Nephron (organoid): ENCODE measurements around the gene BIRC5.

Experiments
- H3K27ac Mint-ChIP-seq, 3 experiments: 2 replicates each; pipeline ENCODE4 v1.8.0; 2020; ENCODE audit warnings: mixed read lengths in 3 of 3, mild to moderate bottlenecking in 2 of 3, moderate library complexity in 1 of 3
- H3K27me3 Mint-ChIP-seq: 2 replicates; pipeline ENCODE4 v1.8.0; 2021; ENCODE audit warnings: low read depth, mild to moderate bottlenecking, moderate library complexity, mixed read lengths
- H3K36me3 Mint-ChIP-seq: 2 replicates; pipeline ENCODE4 v1.8.0; 2020; ENCODE audit warnings: low read depth, mixed read lengths
- H3K4me1 Mint-ChIP-seq: 2 replicates; pipeline ENCODE4 v1.8.0; 2020; ENCODE audit warnings: mixed read lengths
- H3K4me3 Mint-ChIP-seq, 3 experiments: 2 replicates each; pipeline ENCODE4 v1.8.0; 2020; ENCODE audit warnings: mild to moderate bottlenecking in 3 of 3, mixed read lengths in 3 of 3, moderate library complexity in 2 of 3
- H3K9me3 Mint-ChIP-seq: 2 replicates; pipeline ENCODE4 v1.8.0; 2020; ENCODE audit warnings: mixed read lengths
- TF ChIP-seq, protein P1 (sequence below), 3 experiments: fragments of 200-600 bp; sonication (generic); IDR thresholded peaks; one replicate each; pipeline ENCODE4 v1.5.0; 2021; ENCODE audit warnings: antibody characterized with exemption in 3 of 3; ENCODE audit not compliant: unreplicated experiment in 3 of 3

Gene BIRC5

DNA sequence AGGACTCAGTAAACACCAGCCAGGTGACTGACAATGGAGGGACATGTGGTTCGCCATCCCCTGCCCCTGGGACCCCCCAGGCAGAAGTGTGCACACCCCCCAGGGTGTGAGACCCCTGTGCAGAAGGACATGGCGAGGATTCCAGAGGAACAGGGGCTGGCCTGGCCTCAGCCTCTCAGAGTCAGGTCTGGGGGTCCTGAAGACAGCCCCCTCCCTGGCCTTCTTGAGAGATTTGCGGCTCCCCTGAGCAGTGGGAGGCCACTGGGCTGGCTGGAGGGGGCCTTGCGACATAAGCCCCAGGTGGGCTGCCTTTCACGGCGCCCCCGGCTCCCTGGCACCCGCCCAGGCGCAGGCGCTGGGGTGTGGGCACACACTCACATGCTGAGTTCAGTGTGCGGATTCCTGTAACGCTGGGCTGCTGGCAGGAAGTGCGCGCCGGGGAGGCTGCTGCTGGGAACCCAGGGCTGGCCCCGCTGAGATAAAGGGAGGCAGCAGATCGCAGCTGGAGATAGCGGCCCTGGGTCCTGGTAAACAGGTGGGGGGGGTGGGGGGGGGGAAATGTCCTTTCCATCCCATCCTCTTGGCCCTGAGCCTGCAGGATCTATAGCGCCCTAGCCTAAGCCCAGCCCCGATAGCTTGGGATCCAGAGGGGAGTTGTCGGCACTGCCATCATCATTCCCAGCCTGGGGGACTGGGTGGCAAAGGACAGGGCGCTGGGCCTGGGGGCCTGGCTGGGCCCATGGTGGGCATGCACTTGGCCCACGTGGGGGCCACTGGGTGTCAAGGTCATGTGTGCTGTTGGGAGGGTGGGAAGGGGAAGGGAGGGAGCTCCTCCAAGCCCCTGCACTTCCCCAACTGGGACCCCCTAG is 44.5 kb downstream of the BIRC5 start:
- Mint-ChIP-seq H3K9me3 (no peaks in the 10 kb centered on the region), H3K4me1 (peaks cover 33% of the 10 kb centered on the region), H3K27me3 (peaks cover 6% of the 10 kb centered on the region), H3K36me3 (no peaks in the 10 kb centered on the region), H3K4me3 (peak overlapping the region; percentile 33 to 63 (median 61)), H3K27ac (peak overlapping the region; percentile 58 to 93 (median 81))
- TF ChIP-seq, protein P1, sequence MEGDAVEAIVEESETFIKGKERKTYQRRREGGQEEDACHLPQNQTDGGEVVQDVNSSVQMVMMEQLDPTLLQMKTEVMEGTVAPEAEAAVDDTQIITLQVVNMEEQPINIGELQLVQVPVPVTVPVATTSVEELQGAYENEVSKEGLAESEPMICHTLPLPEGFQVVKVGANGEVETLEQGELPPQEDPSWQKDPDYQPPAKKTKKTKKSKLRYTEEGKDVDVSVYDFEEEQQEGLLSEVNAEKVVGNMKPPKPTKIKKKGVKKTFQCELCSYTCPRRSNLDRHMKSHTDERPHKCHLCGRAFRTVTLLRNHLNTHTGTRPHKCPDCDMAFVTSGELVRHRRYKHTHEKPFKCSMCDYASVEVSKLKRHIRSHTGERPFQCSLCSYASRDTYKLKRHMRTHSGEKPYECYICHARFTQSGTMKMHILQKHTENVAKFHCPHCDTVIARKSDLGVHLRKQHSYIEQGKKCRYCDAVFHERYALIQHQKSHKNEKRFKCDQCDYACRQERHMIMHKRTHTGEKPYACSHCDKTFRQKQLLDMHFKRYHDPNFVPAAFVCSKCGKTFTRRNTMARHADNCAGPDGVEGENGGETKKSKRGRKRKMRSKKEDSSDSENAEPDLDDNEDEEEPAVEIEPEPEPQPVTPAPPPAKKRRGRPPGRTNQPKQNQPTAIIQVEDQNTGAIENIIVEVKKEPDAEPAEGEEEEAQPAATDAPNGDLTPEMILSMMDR (IDR thresholded peaks at IDR 0.05; ENCODE audit: unreplicated experiment in 3 of 3): no peak

- TF ChIP-seq, protein P1 (IDR thresholded peaks at IDR 0.05; ENCODE audit: unreplicated experiment in 3 of 3): no peak
- Mint-ChIP-seq H3K4me1 (peaks cover 36% of the 10 kb centered on the region), H3K27me3 (peaks cover 6% of the 10 kb centered on the region), H3K27ac (no peak overlapping the region), H3K36me3 (no peaks in the 10 kb centered on the region), H3K4me3 (peak overlapping the region in 1 of 3 experiments; percentile 36), H3K9me3 (no peaks in the 10 kb centered on the region)
Measured at GRCh38 chr17:78259192-78259554, 45.1 kb downstream of the BIRC5 start.

DNA sequence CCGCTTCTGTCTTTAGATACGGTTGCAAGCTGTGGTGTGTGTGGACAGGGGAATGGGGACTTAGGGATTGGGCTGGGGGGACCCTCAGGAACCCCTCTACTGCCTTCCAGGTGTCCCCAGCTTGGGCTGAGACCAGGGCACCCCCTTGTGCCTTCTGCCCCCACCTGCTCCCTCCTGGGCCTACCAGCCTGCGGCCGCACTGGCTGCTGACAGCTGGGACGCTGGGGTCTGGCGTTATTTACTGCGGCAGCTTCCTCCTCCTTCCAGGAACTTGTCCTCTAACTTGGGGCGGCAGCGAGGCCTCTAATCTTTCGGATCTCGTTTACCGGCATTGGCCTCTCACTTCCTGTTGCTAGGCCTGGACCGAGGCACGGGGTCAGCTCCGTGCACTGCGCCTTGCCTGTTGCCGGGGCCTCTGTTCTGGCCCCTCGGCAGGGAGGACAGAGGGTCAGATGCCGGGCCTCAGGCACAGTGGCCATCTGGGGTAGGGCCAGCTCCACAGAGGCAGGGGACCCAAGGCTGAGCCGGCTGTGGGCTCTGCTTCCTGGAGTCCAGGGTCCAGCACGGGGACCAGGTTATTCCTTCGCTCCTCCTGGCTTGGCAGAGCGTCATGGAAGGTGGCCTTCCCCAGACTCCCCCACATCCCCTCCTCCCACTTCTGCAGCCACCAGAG is 49.1 kb downstream of the BIRC5 start:
- TF ChIP-seq, protein P1 (IDR thresholded peaks at IDR 0.05; ENCODE audit: unreplicated experiment in 3 of 3): no peak
- H3K4me3 Mint-ChIP-seq: no peak overlapping the region
- peak overlapping the region in 2 of 3 experiments; percentile 82 to 87 for H3K27ac Mint-ChIP-seq
- H3K9me3 Mint-ChIP-seq: no peaks in the 10 kb centered on the region
- H3K4me1 Mint-ChIP-seq: peaks cover 42% of the 10 kb centered on the region
- H3K36me3 Mint-ChIP-seq: no peaks in the 10 kb centered on the region
- H3K27me3 Mint-ChIP-seq: no peaks in the 10 kb centered on the region

- Mint-ChIP-seq H3K36me3 (no peaks in the 10 kb centered on the region), H3K27me3 (no peaks in the 10 kb centered on the region), H3K4me1 (peaks cover 47% of the 10 kb centered on the region), H3K27ac (peak overlapping the region; percentile 82 to 96 (median 87)), H3K9me3 (no peaks in the 10 kb centered on the region), H3K4me3 (no peak overlapping the region)
- TF ChIP-seq, protein P1 (IDR thresholded peaks at IDR 0.05; ENCODE audit: unreplicated experiment in 3 of 3): no peak
Measured at GRCh38 chr17:78263736-78264340, 49.8 kb downstream of the BIRC5 start.

DNA sequence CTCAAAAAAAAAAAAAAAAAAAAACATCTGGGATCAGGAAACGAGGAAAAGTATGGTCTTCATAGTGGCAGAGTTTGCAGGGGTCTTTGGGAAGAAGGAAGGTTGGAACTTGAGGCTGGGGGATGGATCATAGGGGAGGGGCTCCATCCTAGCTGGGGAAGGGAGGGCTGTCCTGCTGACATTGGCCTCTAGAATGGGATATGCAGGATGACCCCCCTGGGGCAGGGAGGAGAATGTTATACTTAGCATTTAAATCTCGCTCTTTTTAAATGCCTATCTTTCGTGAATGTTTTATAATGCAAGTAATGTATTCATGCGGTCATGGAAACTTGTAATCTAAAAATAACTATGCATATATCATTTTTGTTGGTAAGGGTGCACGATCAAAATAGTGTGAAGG is 50.5 kb downstream of the BIRC5 start:
- TF ChIP-seq, protein P1 (IDR thresholded peaks at IDR 0.05; ENCODE audit: unreplicated experiment in 3 of 3): no peak
- no peaks in the 10 kb centered on the region for H3K9me3 Mint-ChIP-seq
- no peaks in the 10 kb centered on the region for H3K27me3 Mint-ChIP-seq
- H3K4me3 Mint-ChIP-seq: peak overlapping the region in 2 of 3 experiments; percentile 26 to 34
- H3K4me1 Mint-ChIP-seq: peaks cover 51% of the 10 kb centered on the region
- peak overlapping the region; percentile 85 to 99 (median 96) for H3K27ac Mint-ChIP-seq
- H3K36me3 Mint-ChIP-seq: no peaks in the 10 kb centered on the region
